Measurements from ENCODE around the gene SUPT4H1.

The SUPT4H1 gene

DNA sequence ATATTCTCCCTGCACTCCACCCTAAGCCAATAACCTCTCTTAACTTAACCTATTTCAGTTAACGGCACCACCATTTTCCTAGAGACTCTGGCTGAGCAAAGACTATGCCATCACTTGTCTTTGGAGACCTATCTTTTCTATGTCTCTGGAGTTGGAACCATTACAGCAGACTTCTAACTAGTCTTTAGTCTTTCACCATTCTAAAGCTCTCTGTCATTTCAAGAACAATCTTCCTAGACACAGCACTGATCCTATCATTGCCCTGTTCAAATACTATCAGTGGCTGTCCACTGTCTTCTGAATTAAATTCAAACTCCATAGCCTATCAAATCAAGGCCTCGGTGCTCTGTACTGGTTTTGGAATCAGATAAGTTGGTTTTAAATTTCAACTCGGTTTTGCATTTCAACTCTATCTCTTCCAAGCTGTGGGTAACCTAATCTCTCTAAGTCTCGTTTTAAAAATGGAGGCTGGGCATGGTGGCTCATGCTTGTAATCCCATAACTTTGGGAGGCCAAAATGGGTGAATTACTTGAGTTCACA, 33.4 kb upstream of the SUPT4H1 start:
- in situ Hi-C loops (cut with MboI; ENCODE audit: low sequenced_read_pairs, unreplicated experiment), result no loop called here

DNA sequence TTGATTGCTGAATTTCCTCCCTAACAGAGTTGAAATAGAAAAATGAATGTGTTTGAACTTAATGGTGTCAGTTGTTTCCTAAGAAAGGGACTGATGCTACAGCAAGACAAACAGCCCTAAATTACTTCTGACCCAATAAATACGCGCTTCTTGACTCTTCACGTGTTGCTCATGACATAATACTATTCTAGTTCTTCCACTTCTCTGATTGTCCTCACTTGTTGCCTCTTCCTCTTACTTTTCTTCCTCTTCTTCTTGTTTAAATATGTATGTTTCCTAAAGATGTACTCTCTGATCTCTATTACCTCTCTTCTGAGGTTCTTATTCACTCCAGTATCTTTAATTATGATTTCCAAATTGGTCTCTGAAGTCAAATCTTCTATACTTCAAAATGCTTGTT, 32.9 kb upstream of the SUPT4H1 start:
- no peak for DNase-seq (ENCODE audit: low spot score)
- in situ Hi-C loops (cut with MboI; ENCODE audit: low sequenced_read_pairs, unreplicated experiment), result no loop called here
- TF ChIP-seq CTCF (IDR thresholded peaks at IDR 0.05; ENCODE audit: borderline replicate concordance, control extremely low read depth, extremely low read depth, insufficient read depth, missing control alignments), result no peak

More for the DNA sequence above, 33.4 kb upstream of the SUPT4H1 start:
- DNase-seq (ENCODE audit: low spot score), result no peak
- TF ChIP-seq CTCF (IDR thresholded peaks at IDR 0.05; ENCODE audit: borderline replicate concordance, control extremely low read depth, extremely low read depth, insufficient read depth, missing control alignments), result no peak

GRCh38 chr17:58383892-58384462, 32.0 kb upstream of the SUPT4H1 start:
- TF ChIP-seq CTCF (IDR thresholded peaks at IDR 0.05; ENCODE audit: borderline replicate concordance, control extremely low read depth, extremely low read depth, insufficient read depth, missing control alignments), result no peak
- no peak for DNase-seq (ENCODE audit: low spot score)
- in situ Hi-C loops (cut with MboI; ENCODE audit: low sequenced_read_pairs, unreplicated experiment), result no loop called here

GRCh38 chr17:58382872-58383242, 30.9 kb upstream of the SUPT4H1 start:
- TF ChIP-seq CTCF (IDR thresholded peaks at IDR 0.05; ENCODE audit: borderline replicate concordance, control extremely low read depth, extremely low read depth, insufficient read depth, missing control alignments), result no peak
- DNase-seq (ENCODE audit: low spot score), result no peak
- in situ Hi-C loops (cut with MboI; ENCODE audit: low sequenced_read_pairs, unreplicated experiment), result no loop called here

DNA sequence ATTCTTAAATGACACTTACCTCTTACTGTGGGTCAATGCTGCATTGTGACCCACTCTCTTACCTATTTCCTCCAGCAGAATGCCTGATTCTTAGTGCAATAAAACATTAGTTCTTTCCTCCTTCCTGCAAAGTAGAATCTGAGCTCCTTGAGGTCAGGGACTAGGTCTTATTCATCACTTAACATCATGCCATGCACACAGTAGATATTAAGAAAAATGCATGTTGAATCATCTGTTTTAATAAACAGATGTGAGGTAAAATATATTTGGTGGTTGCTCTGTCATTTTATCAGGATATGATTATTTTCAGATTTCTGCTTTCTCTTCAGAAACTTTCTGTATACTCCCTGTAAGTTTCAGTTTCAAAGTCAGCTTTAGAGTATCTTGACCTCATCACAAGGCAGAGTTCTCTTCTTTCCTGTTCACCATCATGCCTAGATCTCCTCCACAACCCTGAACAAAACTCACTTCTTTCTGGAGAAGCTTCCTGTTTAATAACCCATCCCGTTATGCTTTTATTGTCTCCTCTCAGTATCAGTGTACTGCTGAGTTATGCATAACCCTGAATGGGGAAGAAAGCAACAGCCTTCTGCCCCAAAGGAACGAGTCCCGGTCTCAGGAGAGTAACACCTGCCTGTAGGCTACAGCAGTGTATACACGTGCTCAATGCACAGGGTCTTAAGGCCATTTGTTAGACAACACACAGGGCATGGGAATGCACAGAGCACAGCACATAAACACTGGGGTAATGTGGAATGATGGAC, 30.3 kb upstream of the SUPT4H1 start:
- DNase-seq (ENCODE audit: low spot score), result no peak
- no peak for TF ChIP-seq CTCF (IDR thresholded peaks at IDR 0.05; ENCODE audit: borderline replicate concordance, control extremely low read depth, extremely low read depth, insufficient read depth, missing control alignments)
- in situ Hi-C loops (cut with MboI; ENCODE audit: low sequenced_read_pairs, unreplicated experiment), result no loop called here

- DNase-seq (ENCODE audit: low spot score), result no peak
- in situ Hi-C loops (cut with MboI; ENCODE audit: low sequenced_read_pairs, unreplicated experiment), result no loop called here
- no peak for TF ChIP-seq CTCF (IDR thresholded peaks at IDR 0.05; ENCODE audit: borderline replicate concordance, control extremely low read depth, extremely low read depth, insufficient read depth, missing control alignments)
Observed at GRCh38 chr17:58381124-58382035, 29.4 kb upstream of the SUPT4H1 start.
